CD14-positive monocyte (primary cell): ENCODE measurements around the gene CTR9. TPM values are rescaled to one million over a fixed set of nuclear protein-coding genes. Genes with fewer than 3 reads are reported as not detected.

Experiments used
- DNase-seq, 3 donors: peaks; one replicate each; pipeline ENCODE4 v3.0.0-alpha.2; 2011 to 2022
- H2AFZ ChIP-seq: 2 replicates; pipeline ENCODE4 v1.6.0; 2012; ENCODE audit warnings: mild to moderate bottlenecking, low read depth, low read length, inconsistent platforms; ENCODE audit not compliant: insufficient read depth, poor library complexity, severe bottlenecking
- H3K27ac ChIP-seq, 2 donors: 1 replicate in 1 of 2; 2 replicates in 1 of 2; pipeline ENCODE4 v1.5.1; 2012 to 2013; ENCODE audit warnings: low read length in 2 of 2, control low read depth in 1 of 2, inconsistent platforms in 1 of 2, low read depth in 1 of 2, mild to moderate bottlenecking in 1 of 2
- H3K27me3 ChIP-seq, 2 donors: one replicate each; pipeline versions ENCODE4 v1.6.0 to v1.6.1; 2011 to 2013; ENCODE audit warnings: low read length in 2 of 2; ENCODE audit not compliant: control insufficient read depth in 2 of 2, insufficient read depth in 2 of 2
- H3K36me3 ChIP-seq, 2 donors: replicated peaks in 1 of 2; 1 replicate in 1 of 2; 2 replicates in 1 of 2; pipeline versions ENCODE4 v1.5.1 to v1.6.1; 2012 to 2013; ENCODE audit warnings: low read length in 2 of 2, control low read depth in 1 of 2, inconsistent platforms in 1 of 2, mild to moderate bottlenecking in 1 of 2; ENCODE audit not compliant: insufficient read depth in 2 of 2, control insufficient read depth in 1 of 2
- H3K4me1 ChIP-seq, 2 donors: 1 replicate in 1 of 2; 2 replicates in 1 of 2; pipeline versions ENCODE4 v1.5.1 to v1.6.1; 2012 to 2013; ENCODE audit warnings: low read length in 2 of 2, control low read depth in 1 of 2, inconsistent platforms in 1 of 2, mild to moderate bottlenecking in 1 of 2, moderate library complexity in 1 of 2; ENCODE audit not compliant: insufficient read depth in 2 of 2, control insufficient read depth in 1 of 2
- H3K4me2 ChIP-seq: replicated peaks from 2 replicates; pipeline ENCODE3; 2012; ENCODE audit warnings: low read length, moderate library complexity, mild to moderate bottlenecking; ENCODE audit not compliant: poor library complexity, severe bottlenecking; ENCODE audit errors: extremely low read depth
- H3K4me3 ChIP-seq, 3 experiments: fragments of 200-600 bp in 1 of 3; sonication (generic) in 1 of 3; replicated peaks in 1 of 3; 1 replicate in 2 of 3; 2 replicates in 1 of 3; pipeline ENCODE4 v1.5.1; 2011 to 2013; ENCODE audit warnings: low read length in 3 of 3, mild to moderate bottlenecking in 3 of 3, control low read depth in 2 of 3, low read depth in 2 of 3, inconsistent platforms in 1 of 3, moderate library complexity in 1 of 3
- H3K79me2 ChIP-seq: 2 replicates; pipeline ENCODE4 v1.6.0; 2012; ENCODE audit warnings: mild to moderate bottlenecking, control low read depth, inconsistent platforms, low read length, moderate library complexity; ENCODE audit not compliant: insufficient read depth
- H3K9ac ChIP-seq: 2 replicates; pipeline ENCODE4 v1.6.0; 2017; ENCODE audit warnings: low read length, mild to moderate bottlenecking; ENCODE audit not compliant: insufficient read depth, poor library complexity, severe bottlenecking
- H3K9me3 ChIP-seq, 2 donors: replicated peaks in 1 of 2; 1 replicate in 1 of 2; 2 replicates in 1 of 2; pipeline versions ENCODE4 v1.5.1 to v1.6.1; 2012 to 2013; ENCODE audit warnings: low read length in 2 of 2, control low read depth in 1 of 2; ENCODE audit not compliant: control insufficient read depth in 1 of 2, insufficient read depth in 1 of 2
- H4K20me1 ChIP-seq: 2 replicates; pipeline ENCODE4 v1.6.0; 2012; ENCODE audit warnings: mild to moderate bottlenecking, low read length, control low read depth, moderate library complexity; ENCODE audit not compliant: insufficient read depth
- H3K27ac Mint-ChIP-seq, 7 donors: one replicate each; pipeline ENCODE4 v1.8.0; 2020; ENCODE audit warnings: mild to moderate bottlenecking in 7 of 7, mixed read lengths in 7 of 7, moderate library complexity in 6 of 7, inconsistent platforms in 2 of 7
- H3K27me3 Mint-ChIP-seq, 3 donors: one replicate each; pipeline ENCODE4 v1.8.0; 2021 to 2022; ENCODE audit warnings: low read depth in 3 of 3, mild to moderate bottlenecking in 3 of 3, mixed read lengths in 3 of 3, moderate library complexity in 3 of 3, inconsistent platforms in 1 of 3
- H3K36me3 Mint-ChIP-seq, 2 donors: one replicate each; pipeline ENCODE4 v1.8.0; 2020; ENCODE audit warnings: mixed read lengths in 2 of 2, inconsistent platforms in 1 of 2, mild to moderate bottlenecking in 1 of 2
- H3K4me1 Mint-ChIP-seq: one replicate; pipeline ENCODE4 v1.8.0; 2020; ENCODE audit warnings: mild to moderate bottlenecking, mixed read lengths
- H3K4me3 Mint-ChIP-seq, 2 donors: one replicate each; pipeline ENCODE4 v1.8.0; 2020; ENCODE audit warnings: mild to moderate bottlenecking in 2 of 2, mixed read lengths in 2 of 2, moderate library complexity in 1 of 2
- H3K9me3 Mint-ChIP-seq, 7 donors: one replicate each; pipeline ENCODE4 v1.8.0; 2020 to 2022; ENCODE audit warnings: mixed read lengths in 7 of 7, mild to moderate bottlenecking in 6 of 7, moderate library complexity in 6 of 7, inconsistent platforms in 2 of 7
- CTCF ChIP-seq: fragments of 200-600 bp; IDR thresholded peaks from one replicate; pipeline ENCODE4 v1.8.0; 2022; ENCODE audit warnings: antibody characterized with exemption, mild to moderate bottlenecking
- WGBS: methylation state at CpG from one replicate; pipeline ENCODE4 v1.1.5; 2013; ENCODE audit warnings: missing lambda C conversion rate; ENCODE audit not compliant: insufficient coverage; 5-methylcytosine and 5-hydroxymethylcytosine counted together
- intact Hi-C, 2 donors: fragments of 100-400 bp; cut with micrococcal nuclease; formaldehyde crosslinking; loops; one replicate each; pipeline versions ENCODE4 v1.15.0 to v1.15.1; 2023
- polyA minus RNA-seq: library from RNA; depleted of rRNA, polyadenylated mRNA; stranded (reverse); fragments of >200 nt; gene quantifications from 2 replicates; pipeline ENCODE4 v1.2.3, GENCODE V29; 2012
- polyA plus RNA-seq, 3 donors: library from polyadenylated mRNA; depleted of rRNA in 1 of 3; unstranded in 2 of 3; stranded (reverse) in 1 of 3; fragments of 300-500 nt in 2 of 3; fragments of >200 nt in 1 of 3; fragmentation: Illumina TruSeq in 2 of 3; gene quantifications; 1 replicate in 2 of 3; 2 replicates in 1 of 3; pipeline ENCODE4 v1.2.3, GENCODE V29; 2012 to 2021
- total RNA-seq, 12 experiments: library from RNA in 1 of 12; stranded (reverse) in 1 of 12; fragments of 120-200 nt in 1 of 12; gene quantifications; one replicate each; pipeline ENCODE4 v1.2.4 and lab custom pipeline; 2013 to 2026; ENCODE audit warnings: mixed read lengths in 6 of 12, inconsistent platforms in 1 of 12

Gene CTR9
- 23.6 TPM for total RNA-seq (2013)
- polyA plus RNA-seq (10 to 100 TPM in 2 of 3 donors, 1 to 10 TPM in 1; 5.0 to 37.5 (median 18.3) TPM), polyA minus RNA-seq (10.3 and 15.9 TPM in 2 replicates), total RNA-seq (lab: John Stamatoyannopoulos, UW) (22.9 to 79.8 (median 50.8) reads per million in 11 experiments)

GRCh38 chr11:10750838-10751580, at the start of gene CTR9:
Gene CTR9, plus strand, starts transcription at chr11:10751246. Its CDS starts 167 bp downstream, at chr11:10751413.
- H3K27ac Mint-ChIP-seq: peak within 1 kb of the TSS; percentile 91 to 97 (median 94)
- no peaks in the 10 kb centered on the region for H3K27me3 Mint-ChIP-seq
- no peaks in the 10 kb centered on the region for H3K27me3 ChIP-seq
- no peaks in the 10 kb centered on the region for H3K9me3 ChIP-seq
- peak within 1 kb of the TSS; percentile 97 to 98 for H3K4me3 Mint-ChIP-seq
- peaks cover 19 to 25% of the 10 kb centered on the region in 2 donors for H3K36me3 Mint-ChIP-seq
- WGBS: under 1% methylated on average over 64 of the region's 67 CpGs
- peak within 1 kb of the TSS; percentile 71 to 82 for H3K27ac ChIP-seq
- peak; percentile 85 to 91 (median 88) for DNase-seq
- H3K4me1 Mint-ChIP-seq: peaks cover 21% of the 10 kb centered on the region
- H3K4me1 ChIP-seq: peaks cover 18 to 21% of the 10 kb centered on the region in 2 donors
- peaks cover 26 to 30% of the 10 kb centered on the region in 2 donors for H3K36me3 ChIP-seq
- intact Hi-C loops: no loop called here
- H3K9me3 Mint-ChIP-seq: no peaks in the 10 kb centered on the region
- peak within 1 kb of the TSS; percentile 80 for H3K4me2 ChIP-seq
- H4K20me1 ChIP-seq: peaks cover 3% of the 10 kb centered on the region
- H3K9ac ChIP-seq: peak within 1 kb of the TSS; percentile 75
- H2AFZ ChIP-seq: peak within 1 kb of the TSS; percentile 92
- H3K79me2 ChIP-seq: peaks cover 21% of the 10 kb centered on the region
- peak; percentile 37 for TF ChIP-seq CTCF
- H3K4me3 ChIP-seq: peak within 1 kb of the TSS; percentile 69 to 93 (median 89)

GRCh38 chr11:10701982-10702381, 49.1 kb upstream of the CTR9 start:
- H3K36me3 Mint-ChIP-seq: no peaks in the 10 kb centered on the region
- no peak overlapping the region for H3K27ac ChIP-seq
- H3K4me3 ChIP-seq: no peak overlapping the region
- H3K9ac ChIP-seq: no peak overlapping the region
- peaks cover 0 to 12% (median 4%) of the 10 kb centered on the region in 7 donors for H3K9me3 Mint-ChIP-seq
- no peaks in the 10 kb centered on the region for H3K4me1 ChIP-seq
- 82% methylated on average over 3 of the region's 3 CpGs for WGBS
- no peaks in the 10 kb centered on the region for H3K9me3 ChIP-seq
- H4K20me1 ChIP-seq: no peaks in the 10 kb centered on the region
- intact Hi-C loops: no loop called here
- H3K36me3 ChIP-seq: no peaks in the 10 kb centered on the region
- no peak for DNase-seq
- H3K4me1 Mint-ChIP-seq: peaks cover 2% of the 10 kb centered on the region
- H3K79me2 ChIP-seq: no peaks in the 10 kb centered on the region
- H3K4me3 Mint-ChIP-seq: no peak overlapping the region
- H2AFZ ChIP-seq: no peak overlapping the region
- no peak for TF ChIP-seq CTCF
- no peaks in the 10 kb centered on the region for H3K27me3 ChIP-seq
- no peak overlapping the region for H3K27ac Mint-ChIP-seq
- H3K4me2 ChIP-seq: no peak overlapping the region
- peaks cover 1 to 4% (median 3%) of the 10 kb centered on the region in 3 donors for H3K27me3 Mint-ChIP-seq
